ENCODE results near the gene HOMER1.

- TF ChIP-seq CTCF (conservative IDR thresholded peaks at IDR 0.05 in 1 of 2, IDR thresholded peaks at IDR 0.05 in 1 of 2; ENCODE audit: low read depth in 1 of 2, low read length in 2 of 2) (no peak), EZH2 (IDR thresholded peaks at IDR 0.05; ENCODE audit: low read length, missing control alignments) (no peak)
These were observed 1.9 kb downstream of the HOMER1 start for GRCh38 chr5:79512049-79512448.
